Naive B cell (primary cell): ENCODE data around the gene ADSS1. TPM values are rescaled to one million over a fixed set of nuclear protein-coding genes. Genes with fewer than 3 reads are reported as not detected.
"Not testable (repeated sequence)": the region's sequence is repeated elsewhere in the genome, so short reads cannot be mapped to it uniquely, and the experiment has no call there.

ENCODE experiments used
- ATAC-seq, 2 donors: fragments of 150-1000 bp; cut with Tn5 transposase; 2 replicates each; pipeline ENCODE4 v1.10.0; 2021; ENCODE audit warnings: low read depth in 2 of 2, mild to moderate bottlenecking in 2 of 2, moderate library complexity in 2 of 2
- DNase-seq: peaks from one replicate; pipeline ENCODE4 v3.0.0; 2022
- H3K27ac Mint-ChIP-seq, 6 donors: one replicate each; pipeline ENCODE4 v1.8.0; 2020 to 2022; ENCODE audit warnings: mild to moderate bottlenecking in 6 of 6, mixed read lengths in 6 of 6, moderate library complexity in 5 of 6, inconsistent platforms in 2 of 6
- H3K27me3 Mint-ChIP-seq, 3 donors: one replicate each; pipeline ENCODE4 v1.8.0; 2021 to 2022; ENCODE audit warnings: mixed read lengths in 3 of 3, mild to moderate bottlenecking in 1 of 3
- H3K36me3 Mint-ChIP-seq, 2 donors: one replicate each; pipeline ENCODE4 v1.8.0; 2020 to 2022; ENCODE audit warnings: mixed read lengths in 2 of 2, inconsistent platforms in 1 of 2, mild to moderate bottlenecking in 1 of 2
- H3K4me1 Mint-ChIP-seq, 3 donors: one replicate each; pipeline ENCODE4 v1.8.0; 2020 to 2022; ENCODE audit warnings: mixed read lengths in 3 of 3, inconsistent platforms in 1 of 3, mild to moderate bottlenecking in 1 of 3, moderate library complexity in 1 of 3
- H3K4me3 Mint-ChIP-seq, 8 donors: one replicate each; pipeline ENCODE4 v1.8.0; 2020 to 2022; ENCODE audit warnings: mild to moderate bottlenecking in 8 of 8, mixed read lengths in 8 of 8, moderate library complexity in 8 of 8, inconsistent platforms in 2 of 8
- H3K9me3 Mint-ChIP-seq, 7 donors: one replicate each; pipeline ENCODE4 v1.8.0; 2020 to 2022; ENCODE audit warnings: mixed read lengths in 7 of 7, mild to moderate bottlenecking in 5 of 7, inconsistent platforms in 2 of 7, moderate library complexity in 1 of 7
- polyA plus RNA-seq, 6 donors: library from polyadenylated mRNA; unstranded; fragments of 300-500 nt; fragmentation: Illumina TruSeq; gene quantifications; one replicate each; pipeline ENCODE4 v1.2.3, GENCODE V29; 2021; ENCODE audit warnings: low read depth in 6 of 6

Gene ADSS1
- polyA plus RNA-seq, 6 donors from 2014 or later, result 0.17 to 0.29 TPM; not detected in 4

GRCh38 chr14:104721505-104722431 is 2.3 kb upstream of the ADSS1 start:
- peak overlapping the region in 1 of 6 donors; percentile 12 for H3K27ac Mint-ChIP-seq
- H3K4me1 Mint-ChIP-seq, result peaks cover 0 to 8% (median 8%) of the 10 kb centered on the region in 3 donors
- H3K36me3 Mint-ChIP-seq, result no peaks in the 10 kb centered on the region
- no peaks in the 10 kb centered on the region for H3K9me3 Mint-ChIP-seq
- no peak overlapping the region for H3K4me3 Mint-ChIP-seq
- ATAC-seq (no peak), DNase-seq (no peak)
- H3K27me3 Mint-ChIP-seq, result no peaks in the 10 kb centered on the region

- Mint-ChIP-seq H3K27ac (no peak overlapping the region), H3K9me3 (no peaks in the 10 kb centered on the region), H3K4me3 (peak overlapping the region in 2 of 8 donors; percentile 44 to 59), H3K4me1 (peaks cover 0 to 5% (median 3%) of the 10 kb centered on the region in 3 donors), H3K36me3 (no peaks in the 10 kb centered on the region), H3K27me3 (peaks cover 0 to 10% (median 8%) of the 10 kb centered on the region in 3 donors)
- ATAC-seq, result no peak
- DNase-seq, result no peak
These were observed 935 bp upstream of the ADSS1 start for GRCh38 chr14:104722938-104723650.

GRCh38 chr14:104724407-104724980 is 465 bp downstream of the ADSS1 start:
- peaks cover 0 to 15% (median 8%) of the 10 kb centered on the region in 3 donors for H3K27me3 Mint-ChIP-seq
- peak overlapping the region in 2 of 6 donors; percentile 20 to 24 for H3K27ac Mint-ChIP-seq
- no peaks in the 10 kb centered on the region for H3K36me3 Mint-ChIP-seq
- DNase-seq (no peak), ATAC-seq (no peak)
- peaks cover 0 to 10% (median 5%) of the 10 kb centered on the region in 3 donors for H3K4me1 Mint-ChIP-seq
- H3K9me3 Mint-ChIP-seq, result no peaks in the 10 kb centered on the region
- H3K4me3 Mint-ChIP-seq, result peak overlapping the region in 7 of 8 donors; percentile 30 to 77 (median 60)

- DNase-seq, result no peak
- no peaks in the 10 kb centered on the region for H3K9me3 Mint-ChIP-seq
- peak overlapping the region; percentile 30 to 77 (median 65) for H3K4me3 Mint-ChIP-seq
- peak overlapping the region in 1 of 6 donors; percentile 24 for H3K27ac Mint-ChIP-seq
- peaks cover 0 to 6% (median 5%) of the 10 kb centered on the region in 3 donors for H3K4me1 Mint-ChIP-seq
- no peak for ATAC-seq
- no peaks in the 10 kb centered on the region for H3K36me3 Mint-ChIP-seq
- H3K27me3 Mint-ChIP-seq, result peaks cover 0 to 15% (median 8%) of the 10 kb centered on the region in 3 donors
These were observed 1.1 kb downstream of the ADSS1 start for GRCh38 chr14:104724981-104725771.

GRCh38 chr14:104725772-104726548 is 1.9 kb downstream of the ADSS1 start:
- Mint-ChIP-seq H3K27ac (no peak overlapping the region), H3K27me3 (peaks cover 0 to 15% (median 8%) of the 10 kb centered on the region in 3 donors), H3K36me3 (no peaks in the 10 kb centered on the region), H3K4me3 (peak overlapping the region in 5 of 8 donors; percentile 30 to 66 (median 60)), H3K9me3 (no peaks in the 10 kb centered on the region), H3K4me1 (peaks cover 0 to 6% (median 5%) of the 10 kb centered on the region in 3 donors)
- ATAC-seq, result no peak
- no peak for DNase-seq

GRCh38 chr14:104726600-104727451 is 2.8 kb downstream of the ADSS1 start:
- Mint-ChIP-seq H3K27ac (peak overlapping the region in 1 of 6 donors; percentile 95), H3K36me3 (no peaks in the 10 kb centered on the region), H3K4me3 (no peak overlapping the region)

GRCh38 chr14:104728631-104729030 is 4.6 kb downstream of the ADSS1 start:
- peaks cover 0 to 22% (median 8%) of the 10 kb centered on the region in 3 donors for H3K27me3 Mint-ChIP-seq
- DNase-seq (no peak), ATAC-seq (no peak)
- peak overlapping the region in 1 of 6 donors; percentile 28 for H3K27ac Mint-ChIP-seq
- H3K36me3 Mint-ChIP-seq, result no peaks in the 10 kb centered on the region
- H3K4me1 Mint-ChIP-seq, result peaks cover 0 to 6% (median 5%) of the 10 kb centered on the region in 3 donors
- no peak overlapping the region for H3K4me3 Mint-ChIP-seq
- H3K9me3 Mint-ChIP-seq, result no peaks in the 10 kb centered on the region

More at GRCh38 chr14:104726600-104727451, 2.8 kb downstream of the ADSS1 start:
- DNase-seq (no peak), ATAC-seq (no peak)
- peaks cover 0 to 15% (median 8%) of the 10 kb centered on the region in 3 donors for H3K27me3 Mint-ChIP-seq
- H3K4me1 Mint-ChIP-seq, result peaks cover 0 to 6% (median 5%) of the 10 kb centered on the region in 3 donors
- H3K9me3 Mint-ChIP-seq, result no peaks in the 10 kb centered on the region

GRCh38 chr14:104729176-104729834 is 5.3 kb downstream of the ADSS1 start:
- H3K9me3 Mint-ChIP-seq, H3K4me3 Mint-ChIP-seq, H3K36me3 Mint-ChIP-seq, DNase-seq, H3K4me1 Mint-ChIP-seq, ATAC-seq: not testable (repeated sequence)
- Mint-ChIP-seq H3K27me3 (peaks cover 0 to 22% (median 8%) of the 10 kb centered on the region in 3 donors), H3K27ac (peak overlapping the region in 1 of 6 donors; percentile 28)

GRCh38 chr14:104729835-104730181 is 5.8 kb downstream of the ADSS1 start:
- ATAC-seq, result no peak
- Mint-ChIP-seq H3K4me1 (peaks cover 0 to 6% (median under 1%) of the 10 kb centered on the region in 3 donors), H3K36me3 (no peaks in the 10 kb centered on the region), H3K9me3 (no peaks in the 10 kb centered on the region), H3K27ac (peak overlapping the region in 1 of 6 donors; percentile 14), H3K27me3 (peaks cover 0 to 22% (median 8%) of the 10 kb centered on the region in 3 donors), H3K4me3 (no peak overlapping the region)
- DNase-seq, result no peak

GRCh38 chr14:104730487-104730886 is 6.5 kb downstream of the ADSS1 start:
- H3K36me3 Mint-ChIP-seq, result no peaks in the 10 kb centered on the region
- ATAC-seq, result no peak
- DNase-seq, result no peak
- H3K9me3 Mint-ChIP-seq, result no peaks in the 10 kb centered on the region
- H3K4me1 Mint-ChIP-seq, result peaks cover 0 to 6% (median 0%) of the 10 kb centered on the region in 3 donors
- H3K27ac Mint-ChIP-seq, result no peak overlapping the region
- H3K4me3 Mint-ChIP-seq, result no peak overlapping the region
- peaks cover 0 to 22% (median 8%) of the 10 kb centered on the region in 3 donors for H3K27me3 Mint-ChIP-seq
